NCI-H1105 (cell line): ENCODE data around the gene USP10.
A peak's percentile ranks its signal among the peaks of the same experiment; 100 is the strongest.
"Not testable (repeated sequence)": the region's sequence is repeated elsewhere in the genome, so short reads cannot be mapped to it uniquely, and the experiment has no call there.

ENCODE experiments used
- DNase-seq: peaks from one replicate; lab custom pipeline; 2025; lab: John Stamatoyannopoulos, UW

USP10 gene

DNA sequence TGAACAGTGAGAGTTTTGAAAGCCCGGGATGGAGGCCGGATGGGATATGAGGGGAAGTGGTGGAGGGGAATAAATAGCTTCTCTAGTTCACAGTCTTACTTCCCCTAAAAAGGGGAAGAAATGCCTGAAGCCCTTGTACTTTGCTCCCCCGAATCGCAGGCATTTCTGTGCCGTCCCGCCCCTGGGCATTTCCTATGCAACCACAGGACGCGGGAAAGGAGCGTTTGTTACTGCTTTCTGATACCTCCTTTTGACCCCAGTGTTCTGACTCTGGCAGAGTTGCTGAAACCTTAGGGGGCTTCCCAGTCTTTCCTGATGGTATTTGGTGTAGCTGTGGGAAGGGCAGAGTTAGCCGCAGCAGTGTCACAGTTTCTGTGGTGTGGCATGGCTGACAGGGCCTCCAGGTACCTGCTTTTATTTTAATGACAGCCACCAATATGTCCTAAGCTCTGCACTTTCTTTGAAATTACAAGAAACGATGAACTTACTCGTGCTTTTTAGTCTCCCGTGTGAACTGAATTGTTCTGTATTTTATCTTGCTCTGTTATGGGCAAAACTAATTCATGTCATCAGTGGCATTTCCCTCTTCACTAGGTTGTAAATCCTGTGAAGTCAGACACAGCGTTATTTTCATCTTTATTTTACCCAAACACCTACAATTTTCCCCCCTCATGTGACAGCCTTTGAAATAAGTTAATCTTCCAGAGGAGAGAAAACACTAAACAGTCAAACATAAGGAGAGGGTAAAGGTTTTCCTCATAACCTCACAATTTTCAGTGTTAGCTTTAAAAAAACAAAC is 27.1 kb downstream of the USP10 start:
- no peak for DNase-seq

DNA sequence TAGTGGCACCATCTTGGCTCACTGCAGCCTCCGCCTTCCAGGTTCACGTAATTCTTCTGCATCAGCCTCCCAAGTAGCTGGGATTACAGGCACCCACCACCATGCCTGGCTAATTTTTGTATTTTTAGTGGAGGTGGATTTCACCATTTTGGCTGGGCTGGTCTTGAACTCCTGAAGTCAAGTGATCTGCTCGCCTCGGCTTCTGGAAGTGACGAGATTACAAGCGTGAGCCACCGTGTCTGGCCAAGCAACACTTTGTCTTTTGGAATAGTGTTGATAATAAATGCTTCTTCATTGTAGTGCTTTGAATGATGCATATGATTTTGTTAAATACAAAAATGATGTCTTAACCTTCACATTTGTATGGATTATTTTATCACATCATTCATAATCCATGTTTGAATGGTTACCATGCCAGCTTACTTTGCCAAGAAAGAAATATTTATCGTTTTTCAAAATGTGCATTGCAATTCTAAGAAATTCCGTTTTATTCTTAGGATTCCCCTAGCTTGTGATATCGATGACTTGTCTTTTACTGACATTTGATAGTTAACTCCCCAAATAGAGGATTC is 29.1 kb downstream of the USP10 start:
- no peak for DNase-seq

DNA sequence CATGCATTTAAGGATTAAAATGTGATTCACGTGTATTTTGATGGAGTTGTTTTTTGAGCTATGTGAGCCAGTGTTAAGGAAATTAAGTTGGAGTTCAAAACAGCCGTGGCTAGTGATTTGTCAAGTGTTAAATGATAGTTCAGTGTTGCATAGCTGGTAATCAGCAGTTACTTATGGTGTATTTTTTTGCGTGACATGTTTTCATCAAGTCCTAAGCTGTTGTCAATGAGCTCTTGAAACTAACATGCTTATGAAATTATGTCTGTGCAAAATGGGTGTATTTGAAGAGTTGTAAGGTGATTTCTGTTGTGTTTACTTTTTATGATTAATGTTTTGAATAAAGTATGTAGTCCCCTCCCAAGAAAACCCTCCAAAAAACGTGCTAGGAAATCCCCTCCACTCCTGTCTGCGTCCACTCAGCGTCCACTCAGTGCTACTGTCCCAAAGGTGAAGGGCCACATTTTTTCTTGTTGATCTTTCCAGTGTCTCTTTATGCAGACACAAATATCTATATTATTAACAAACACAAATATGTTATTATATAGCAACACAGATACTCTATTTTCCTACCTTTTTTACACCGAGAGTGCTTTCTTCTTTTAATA is 30.0 kb downstream of the USP10 start:
- DNase-seq = no peak

DNA sequence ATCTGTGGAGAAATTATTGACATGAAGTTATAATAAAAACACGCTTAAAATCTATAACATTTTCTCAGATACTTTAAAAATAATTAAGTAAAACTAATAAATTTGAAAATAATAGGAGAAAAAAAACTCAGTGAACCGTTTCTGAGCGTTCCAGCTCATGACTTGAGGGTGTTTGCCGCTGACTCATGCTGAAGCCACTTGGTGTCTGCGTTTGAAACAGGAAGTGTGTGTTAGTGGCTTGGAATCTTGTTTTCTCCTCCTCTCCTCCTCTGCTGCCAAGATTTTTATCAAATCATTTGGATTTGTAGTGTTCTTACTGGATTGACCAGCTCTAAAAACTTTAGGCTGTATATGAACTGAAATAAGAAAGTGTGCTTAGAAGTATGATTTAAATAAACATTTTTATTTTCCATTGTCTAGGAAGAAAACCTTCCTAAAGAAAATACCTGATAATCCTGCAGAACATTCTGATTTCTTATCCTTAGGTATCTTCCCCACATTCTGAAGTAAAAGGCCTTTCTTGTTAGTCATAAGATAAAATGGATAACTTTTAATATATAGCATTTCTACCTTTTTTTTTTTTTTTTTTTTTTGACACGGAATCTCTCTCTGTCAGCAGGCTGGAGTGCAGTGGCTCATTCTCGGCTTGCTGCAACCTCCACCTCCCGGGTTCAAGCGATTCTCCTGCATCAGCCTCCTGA is 30.8 kb downstream of the USP10 start:
- DNase-seq = no peak

DNA sequence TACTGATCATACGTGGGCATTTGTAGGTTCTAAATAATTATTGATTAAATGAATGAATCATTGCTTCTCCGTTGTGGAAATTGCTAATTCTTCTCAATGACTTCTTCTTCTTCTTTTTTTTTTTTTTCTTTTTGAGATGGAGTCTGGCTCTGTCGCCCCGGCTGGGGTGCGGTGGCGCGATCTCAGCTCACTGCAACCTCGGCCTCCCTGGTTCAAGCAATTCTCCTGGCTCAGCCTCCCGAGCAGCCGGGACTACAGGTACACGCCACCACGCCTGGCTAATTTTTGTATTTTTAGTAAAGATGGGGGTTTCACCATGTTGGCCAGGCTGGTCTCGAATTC is 32.5 kb downstream of the USP10 start:
- DNase-seq = not testable (repeated sequence)

DNA sequence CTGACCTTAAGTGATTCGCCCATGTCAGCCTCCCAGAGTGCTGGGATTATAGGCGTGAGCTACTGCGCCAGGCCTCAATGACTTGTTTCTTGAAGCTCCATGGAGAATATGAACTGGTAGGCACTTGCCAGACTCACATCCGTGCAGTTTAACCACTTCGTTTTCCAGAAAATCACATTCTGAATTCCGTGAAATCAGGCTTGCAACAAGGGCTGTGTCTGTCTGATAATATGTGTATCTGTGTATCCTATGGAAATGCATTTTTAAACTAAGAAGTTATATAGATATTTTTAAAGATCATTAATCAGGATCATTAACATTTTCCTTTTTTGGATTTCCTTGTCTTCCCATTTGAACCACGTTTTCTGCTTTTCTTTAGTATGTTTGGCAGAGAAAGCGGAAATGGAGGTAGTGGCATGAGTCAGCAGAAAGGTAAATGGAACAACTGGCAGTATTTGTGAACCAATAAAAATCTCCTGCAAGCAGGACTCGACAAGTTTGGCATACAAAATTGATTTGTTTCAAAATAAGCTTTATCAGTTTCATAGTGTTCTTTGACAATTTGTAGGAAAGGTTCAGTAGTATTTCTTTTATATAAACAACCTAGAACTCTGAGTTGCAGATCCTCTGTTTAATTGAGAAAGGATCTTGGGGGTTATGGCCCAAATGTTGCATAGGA is 33.0 kb downstream of the USP10 start:
- no peak for DNase-seq

DNA sequence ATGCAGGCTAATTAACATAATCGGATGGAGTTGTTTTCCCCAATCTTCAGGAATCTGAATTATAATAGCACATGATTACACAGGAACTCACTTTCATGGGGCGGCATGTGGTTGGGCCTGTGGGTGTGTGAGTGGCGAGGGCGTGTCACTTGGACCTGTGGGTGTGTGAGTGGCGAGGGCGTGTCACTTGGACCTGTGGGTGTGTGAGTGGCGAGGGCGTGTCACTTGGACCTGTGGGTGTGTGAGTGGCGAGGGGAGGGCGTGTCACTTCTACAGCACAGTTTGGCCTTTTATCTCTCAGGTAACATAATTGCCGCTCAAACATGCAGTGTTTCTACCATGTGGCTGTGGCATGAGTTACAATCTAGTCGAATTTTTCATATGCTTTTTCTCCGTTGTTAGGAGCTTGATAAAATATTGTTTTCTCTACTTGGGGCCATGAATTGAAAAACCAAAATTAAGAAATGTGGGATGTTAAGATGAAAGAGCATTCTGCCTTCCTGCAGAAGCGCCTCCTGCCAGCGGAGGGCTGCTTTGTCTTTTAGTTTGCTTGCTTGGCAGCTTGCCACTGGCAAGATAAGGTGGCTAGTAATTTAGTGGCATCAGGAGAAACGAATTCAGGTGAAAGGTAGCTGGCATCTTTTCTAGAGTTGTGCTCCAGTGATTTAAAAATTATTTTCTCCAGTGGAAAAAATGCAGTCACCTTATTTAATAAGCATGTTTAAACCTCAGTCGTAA is 36.2 kb downstream of the USP10 start:
- DNase-seq = peak; percentile 46

DNA sequence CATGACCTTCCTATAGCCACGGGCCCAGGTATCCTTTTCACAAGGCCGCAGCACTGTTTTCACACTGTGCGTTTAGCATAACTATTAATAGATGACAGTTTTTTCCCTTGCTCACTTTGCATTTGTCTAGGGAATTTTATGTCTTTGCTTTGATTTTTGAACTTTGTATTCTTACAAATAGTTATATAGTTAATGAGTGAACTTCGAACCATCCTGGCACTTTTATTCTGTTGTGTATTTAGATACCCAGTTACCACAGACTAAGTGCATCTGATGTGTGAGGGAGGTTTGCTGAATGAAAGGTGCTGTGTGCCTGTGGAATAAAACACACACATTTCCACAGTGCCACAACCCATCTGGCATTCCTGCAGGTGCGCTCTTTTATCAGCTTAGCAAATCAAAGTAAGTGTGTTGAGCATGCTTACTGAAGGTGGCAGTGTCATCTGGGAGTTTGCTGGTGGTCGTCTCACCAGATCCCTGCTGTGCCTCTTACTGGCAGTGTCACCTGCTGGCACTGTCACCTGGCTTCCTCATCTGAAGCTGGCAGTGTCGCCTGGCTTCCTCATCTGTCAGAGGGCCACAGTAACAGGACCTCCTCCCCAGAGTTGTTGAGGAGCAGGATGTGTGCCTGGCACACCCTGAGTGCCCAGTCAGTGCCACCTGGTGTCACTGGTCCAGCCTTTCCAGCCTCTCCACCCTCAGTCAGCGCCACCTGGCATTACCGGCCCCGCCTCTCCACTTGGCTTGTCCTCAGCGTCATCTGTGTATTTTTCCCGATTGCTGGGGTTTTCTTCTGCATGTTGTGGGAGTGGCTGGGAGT is 37.6 kb downstream of the USP10 start:
- DNase-seq = peak; percentile 13

DNA sequence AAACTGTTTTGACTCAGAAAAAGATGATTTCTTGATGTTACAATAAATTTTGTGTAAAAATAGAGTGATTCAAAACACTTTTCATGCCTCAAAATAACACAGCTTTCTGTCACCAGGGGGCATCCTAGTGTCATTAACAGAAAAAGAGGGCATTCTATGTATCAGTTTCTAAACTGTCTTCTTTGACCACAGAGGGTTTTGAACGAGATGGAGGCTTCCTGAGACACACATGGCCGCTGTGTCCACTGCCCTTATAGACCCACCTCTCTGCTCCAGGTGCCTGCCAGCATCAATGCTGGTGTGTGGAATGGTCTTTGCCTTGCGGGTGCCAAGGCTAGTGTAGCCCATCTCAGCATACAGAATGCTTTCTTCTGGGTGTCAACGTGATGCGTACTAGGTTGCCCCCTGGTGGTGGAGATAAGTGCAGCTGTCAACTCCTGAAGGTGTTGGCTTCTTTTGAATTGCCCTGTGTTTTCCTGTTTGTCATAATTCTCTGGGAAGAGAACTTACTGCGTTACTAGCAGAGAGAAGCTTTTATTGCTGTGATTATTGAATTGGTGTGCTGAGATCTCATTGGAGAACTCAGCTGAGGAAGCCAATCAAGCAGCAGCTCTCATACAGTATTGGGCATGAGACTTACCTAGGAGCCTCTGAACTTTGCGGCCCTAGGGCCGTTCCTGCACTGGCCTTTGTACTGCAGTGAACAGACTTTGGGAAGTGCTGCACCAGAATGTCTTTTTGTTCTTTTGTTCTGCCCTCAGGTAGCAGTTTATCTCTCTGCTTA is 38.6 kb downstream of the USP10 start:
- peak; percentile 45 for DNase-seq

DNA sequence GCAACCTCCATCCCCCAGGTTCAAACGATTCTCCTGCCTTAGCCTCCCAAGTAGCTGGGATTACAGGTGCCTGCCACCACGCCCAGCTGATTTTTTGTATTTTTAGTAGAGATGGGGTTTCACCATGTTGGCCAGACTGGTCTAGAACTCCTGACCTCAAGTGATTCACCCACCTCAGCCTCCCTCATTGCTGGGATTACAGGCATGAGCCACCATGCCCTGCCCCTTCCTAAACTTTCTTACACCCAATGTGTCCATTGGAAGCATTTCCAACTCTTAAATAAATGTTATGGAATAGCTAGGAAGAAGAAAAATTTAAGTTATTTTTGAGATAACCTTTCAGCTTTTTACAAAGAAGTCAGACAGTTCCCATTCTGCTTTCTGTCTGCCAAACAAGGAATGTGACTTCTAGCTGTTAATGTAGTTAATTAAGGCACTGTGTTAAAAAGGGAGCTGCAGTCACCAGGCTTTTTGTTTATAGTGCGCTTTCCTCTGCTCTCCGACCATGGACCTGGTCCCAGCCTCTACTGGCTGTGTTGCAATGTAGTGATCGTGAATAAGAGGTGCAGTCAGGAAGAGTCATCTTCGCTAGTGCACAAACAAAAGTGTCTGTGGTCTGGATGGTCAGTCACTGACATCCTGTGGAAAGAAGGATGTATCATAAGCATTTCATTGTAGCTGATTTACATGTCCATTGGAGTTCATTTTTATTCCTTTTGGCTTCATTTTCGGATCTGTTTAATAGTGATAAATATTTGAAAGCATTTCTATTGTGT is 39.7 kb downstream of the USP10 start:
- no peak for DNase-seq

DNA sequence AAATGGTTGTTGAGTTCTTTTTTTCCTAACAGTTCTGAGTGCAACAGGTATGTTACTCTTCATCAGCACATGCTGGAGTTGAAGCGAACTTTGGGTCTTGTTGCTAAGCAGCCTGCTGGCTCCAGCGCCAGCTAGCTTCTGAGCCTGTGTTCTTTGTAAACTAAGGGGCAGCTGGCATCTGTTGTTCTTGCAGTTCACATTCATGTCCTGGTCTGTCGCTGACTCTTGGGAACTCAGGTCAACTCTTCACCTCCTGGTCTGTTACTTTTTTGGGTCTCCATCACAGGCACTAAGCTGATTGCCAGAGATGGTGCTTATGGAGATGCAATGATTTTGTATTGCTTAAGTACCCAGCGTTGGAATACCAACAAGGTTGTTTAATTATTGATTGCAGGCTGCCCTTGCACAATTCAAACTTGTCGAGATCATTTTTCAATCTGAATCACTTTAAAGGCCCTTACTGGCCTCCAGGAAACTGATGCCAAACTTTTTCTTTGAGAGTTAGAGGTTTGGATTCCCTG is 40.9 kb downstream of the USP10 start:
- no peak for DNase-seq

DNA sequence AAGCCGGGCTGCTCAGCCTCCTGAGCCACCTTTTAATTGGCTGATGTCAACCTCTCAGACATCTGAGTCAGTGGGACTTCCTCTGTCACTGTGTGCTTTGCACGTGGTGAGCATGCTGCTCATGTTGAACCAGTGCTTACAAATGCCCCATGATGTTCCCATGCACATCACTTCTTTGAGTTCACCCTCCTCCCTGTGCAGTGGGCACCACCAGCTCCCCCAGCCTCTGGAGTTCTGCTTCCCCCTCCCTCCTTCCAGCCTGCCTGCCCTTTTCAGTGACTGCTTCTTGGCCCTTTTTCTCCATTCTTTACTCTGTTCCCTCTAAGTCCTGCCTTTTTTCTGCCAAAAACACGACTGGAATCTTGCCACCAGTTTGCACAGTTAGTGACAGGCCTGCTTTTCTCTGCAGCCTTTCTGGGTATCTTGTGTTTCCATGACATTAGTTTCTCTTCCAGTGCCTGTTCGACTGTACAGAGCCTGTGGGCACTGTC is 41.6 kb downstream of the USP10 start:
- DNase-seq = no peak

DNA sequence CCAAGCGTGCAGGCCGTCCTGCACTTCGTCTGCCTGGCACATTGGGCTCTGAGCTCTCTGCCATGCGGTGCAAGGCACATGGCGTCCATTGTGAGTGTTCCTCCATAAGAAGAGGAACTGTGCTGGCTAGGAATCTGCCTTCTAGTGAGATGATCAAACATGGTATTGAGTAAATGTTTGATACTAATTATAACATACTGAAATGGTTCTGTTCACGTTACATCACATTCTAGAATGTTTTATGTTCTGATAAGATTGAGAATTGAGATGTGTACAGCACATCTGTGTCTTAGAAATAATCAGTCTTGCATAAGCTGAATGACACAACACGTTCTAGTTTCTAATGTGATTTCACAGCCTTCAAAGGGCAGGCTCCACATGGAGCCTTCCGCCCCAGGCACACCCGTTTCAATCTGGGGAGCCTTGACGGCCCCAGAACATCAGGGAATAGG is 42.9 kb downstream of the USP10 start:
- no peak for DNase-seq

DNA sequence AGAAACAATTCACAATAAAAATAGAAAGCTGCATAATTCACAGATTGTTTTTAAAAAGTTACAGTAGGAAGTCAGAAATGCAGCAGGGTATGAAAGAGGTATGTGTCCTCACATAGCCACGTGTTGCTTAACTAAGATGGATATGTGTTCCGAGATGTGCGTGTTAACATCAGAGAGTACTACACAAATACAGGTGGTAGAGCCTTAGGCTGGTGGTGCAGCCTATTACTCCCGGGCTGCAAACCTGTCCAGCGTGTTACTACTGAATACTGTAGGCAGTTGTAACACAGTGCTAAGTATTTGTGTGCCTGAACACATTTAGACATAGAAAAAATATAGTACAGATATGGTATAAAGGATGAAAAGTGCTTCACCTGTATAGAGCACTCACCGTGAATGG is 46.4 kb downstream of the USP10 start:
- no peak for DNase-seq

DNA sequence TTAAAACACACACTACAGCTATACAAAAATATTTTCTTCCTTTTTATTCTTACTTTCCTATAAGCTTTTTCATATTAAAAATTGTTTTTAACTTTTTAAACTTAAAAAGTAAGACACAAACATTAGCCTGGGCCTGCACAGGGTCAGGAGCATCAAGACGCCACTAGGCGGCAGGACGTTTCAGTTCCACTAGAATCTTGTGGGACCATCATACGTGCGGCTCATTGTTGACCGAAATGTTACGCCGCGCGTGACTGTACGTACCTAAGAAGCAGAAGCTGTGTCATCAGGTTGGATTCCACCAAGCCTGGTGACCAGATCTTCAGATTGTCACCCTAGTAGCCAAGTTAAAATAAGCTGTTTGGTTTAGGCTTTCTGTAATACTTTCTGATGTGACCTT is 47.1 kb downstream of the USP10 start:
- DNase-seq = no peak

DNA sequence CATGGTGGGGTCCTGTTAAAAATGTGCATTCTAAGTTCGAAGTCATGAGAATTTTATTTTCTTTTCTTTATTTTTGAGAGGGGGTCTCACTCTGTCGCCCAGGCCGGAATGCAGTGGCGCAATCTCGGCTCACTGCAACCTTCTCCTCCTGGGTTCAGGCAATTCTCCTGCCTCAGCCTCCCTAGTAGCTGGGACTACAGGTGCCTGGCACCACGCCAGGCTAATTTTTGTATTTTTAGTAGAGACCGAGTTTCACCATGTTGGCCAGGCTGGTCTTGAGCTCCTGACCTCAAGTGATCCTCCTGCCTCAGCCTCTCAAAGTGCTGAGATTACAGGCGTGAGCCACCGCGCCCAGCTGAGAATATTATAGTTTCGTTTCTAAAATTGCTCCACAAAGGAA is 48.4 kb downstream of the USP10 start:
- DNase-seq = not testable (repeated sequence)

DNA sequence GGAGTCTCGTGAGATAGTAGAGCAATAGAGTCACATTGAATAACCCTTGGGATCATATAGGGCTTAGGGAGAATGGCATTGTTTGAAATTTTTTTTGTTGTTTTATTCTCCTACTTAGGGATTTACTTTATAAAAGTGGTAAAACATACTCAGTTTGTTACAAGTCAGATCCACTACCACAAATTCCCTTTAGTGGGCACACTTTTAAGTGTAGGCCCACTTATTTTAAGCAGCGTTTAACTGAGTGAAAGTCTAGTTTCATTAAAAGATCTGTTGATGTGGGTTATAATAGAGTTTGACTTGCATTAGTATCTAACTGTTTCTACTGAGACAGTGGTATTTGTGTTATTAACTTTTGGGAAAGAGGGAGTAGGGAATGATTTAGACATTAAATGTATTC is 49.3 kb downstream of the USP10 start:
- DNase-seq = no peak

DNA sequence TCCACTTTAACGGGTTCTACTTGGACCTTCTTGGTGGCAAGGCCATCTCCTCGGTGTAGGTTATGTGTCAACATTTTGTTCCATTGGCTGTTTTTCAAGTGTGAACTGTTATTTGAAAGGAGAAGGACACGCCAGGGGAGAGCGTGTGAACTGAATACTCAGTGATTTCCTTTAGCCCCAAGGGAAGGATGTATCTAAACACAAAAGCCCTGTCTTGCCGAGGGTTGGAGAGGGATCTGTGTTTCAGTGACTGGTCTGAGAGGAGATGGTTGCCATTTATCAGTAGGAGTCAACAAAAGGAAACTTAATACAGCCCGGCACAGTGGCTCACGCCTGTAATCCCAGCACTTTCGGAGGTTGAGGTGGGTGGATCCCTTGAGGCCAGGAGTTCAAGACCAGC is 50.0 kb downstream of the USP10 start:
- no peak for DNase-seq

DNA sequence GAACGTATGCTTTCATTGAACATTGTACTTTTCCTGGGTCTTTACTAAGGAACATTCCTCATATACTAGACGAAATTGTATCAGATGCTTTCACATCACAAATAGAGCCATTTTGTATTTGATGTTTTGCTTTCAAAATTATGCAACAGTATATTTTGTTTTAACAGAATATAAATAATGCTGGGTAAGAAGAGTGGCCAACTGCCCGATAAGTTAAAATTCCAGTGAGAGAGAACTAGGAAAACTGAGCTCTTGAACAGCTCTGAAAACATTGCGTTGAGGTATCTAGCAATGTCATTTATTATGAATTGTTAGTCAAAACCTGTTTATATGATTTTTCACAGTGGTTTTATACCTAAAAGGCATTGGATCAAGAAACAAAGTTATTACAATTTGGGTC is 50.8 kb downstream of the USP10 start:
- DNase-seq = no peak
